GM19238 (cell line): Measurements from ENCODE around the gene SMIM8.
"Not testable (repeated sequence)": the region's sequence is repeated elsewhere in the genome, so short reads cannot be mapped to it uniquely, and the experiment has no call there.

Source experiments
- DNase-seq: peaks from one replicate; pipeline ENCODE4 v3.0.0; 2011; ENCODE audit warnings: low spot score; ENCODE audit not compliant: insufficient read length

The SMIM8 gene, protein sequence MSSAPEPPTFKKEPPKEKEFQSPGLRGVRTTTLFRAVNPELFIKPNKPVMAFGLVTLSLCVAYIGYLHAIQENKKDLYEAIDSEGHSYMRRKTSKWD

GRCh38 chr6:87322304-87323212 is at the start of gene SMIM8:
Gene SMIM8, plus strand, starts transcription at chr6:87322588. Its CDS starts 14,444 bp downstream, at chr6:87337032.
- peak; percentile 87 for DNase-seq

DNA sequence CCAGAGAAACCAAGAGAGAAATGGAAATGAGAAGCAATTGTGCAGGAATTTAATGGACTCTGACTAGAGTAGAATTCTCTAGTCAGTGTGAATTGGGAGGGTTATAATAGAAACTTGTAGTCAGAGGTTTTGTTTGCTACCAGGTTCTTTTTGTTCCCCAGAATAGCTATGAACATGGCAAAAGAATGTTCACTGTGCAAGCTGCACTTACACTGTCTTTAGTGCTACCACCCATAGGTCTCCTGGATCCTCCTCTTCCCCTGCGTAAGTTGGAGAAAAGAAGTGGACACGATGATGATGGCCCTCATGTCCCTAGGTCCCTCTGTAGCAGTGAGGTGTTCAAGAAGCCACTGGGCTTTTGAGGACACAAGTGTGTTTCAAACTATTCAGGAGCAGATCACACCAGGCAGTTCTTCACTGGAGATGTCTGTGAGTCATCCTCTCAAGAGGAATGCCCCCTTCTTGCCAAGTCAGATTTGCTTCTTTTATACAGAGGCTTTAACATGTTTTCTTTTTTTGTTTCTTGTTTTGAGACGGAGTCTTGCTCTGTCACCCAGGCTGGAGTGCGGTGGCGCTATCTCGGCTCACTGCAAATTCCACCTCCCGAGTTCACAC is 47.6 kb upstream of the SMIM8 start:
- no peak for DNase-seq

DNA sequence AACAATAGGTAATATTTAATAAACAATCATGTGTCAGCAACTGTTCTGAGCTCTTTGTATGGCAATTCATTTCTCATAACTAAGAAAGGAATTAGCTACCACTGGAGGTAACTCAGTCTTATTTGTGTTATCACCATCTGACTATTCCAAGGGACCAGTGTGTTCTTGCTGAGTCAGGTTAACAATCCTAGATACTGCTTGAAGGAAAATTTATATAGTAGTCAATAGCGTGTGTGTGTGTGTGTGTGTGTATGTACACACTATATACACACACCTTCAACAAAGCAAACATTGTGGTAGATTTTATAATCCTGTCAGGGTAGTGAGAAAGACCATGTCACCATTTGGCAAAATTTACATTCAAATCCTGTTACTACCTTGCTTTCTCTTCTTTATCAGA is 45.8 kb upstream of the SMIM8 start:
- DNase-seq, result no peak

GRCh38 chr6:87277123-87277522 is 45.3 kb upstream of the SMIM8 start:
- DNase-seq, result no peak

DNA sequence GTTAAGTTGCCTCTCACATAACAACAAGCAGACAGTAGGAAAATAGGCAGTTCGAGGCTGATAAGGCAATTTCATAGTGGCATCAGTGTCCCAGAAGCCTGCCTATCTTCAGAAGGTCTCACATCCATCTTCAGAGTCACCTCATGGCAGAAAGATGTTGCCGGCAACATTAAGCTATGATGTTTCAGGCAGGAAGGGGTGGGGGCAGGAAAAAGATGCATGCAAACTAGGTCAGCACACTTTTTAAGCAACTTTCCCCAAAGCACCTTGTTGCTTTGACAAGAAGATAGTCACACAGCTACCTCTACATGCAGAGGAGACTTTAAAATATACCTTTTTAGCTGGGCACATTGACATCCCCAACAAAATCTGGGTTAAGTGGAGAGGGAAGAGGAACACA is 43.2 kb upstream of the SMIM8 start:
- DNase-seq, result no peak

DNA sequence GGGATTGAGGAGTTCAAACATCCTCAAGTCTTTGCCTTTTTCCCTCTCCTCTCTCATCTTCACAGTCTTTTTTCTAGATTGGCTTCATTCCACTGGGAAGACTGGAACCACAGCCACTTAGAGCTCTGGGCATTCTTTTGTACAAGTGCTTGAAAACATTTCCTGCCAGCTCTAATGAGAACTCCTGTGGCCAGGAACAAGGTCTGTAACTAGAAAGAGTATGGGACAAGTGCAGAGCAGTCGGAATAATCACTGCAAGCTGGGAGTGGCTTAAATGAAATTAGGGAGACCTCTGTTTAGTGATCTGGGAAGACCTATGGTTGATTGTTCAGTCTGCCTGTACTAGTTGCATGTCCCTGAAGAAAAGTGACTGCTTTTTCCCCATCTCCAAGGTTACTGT is 41.0 kb upstream of the SMIM8 start:
- DNase-seq, result no peak

DNA sequence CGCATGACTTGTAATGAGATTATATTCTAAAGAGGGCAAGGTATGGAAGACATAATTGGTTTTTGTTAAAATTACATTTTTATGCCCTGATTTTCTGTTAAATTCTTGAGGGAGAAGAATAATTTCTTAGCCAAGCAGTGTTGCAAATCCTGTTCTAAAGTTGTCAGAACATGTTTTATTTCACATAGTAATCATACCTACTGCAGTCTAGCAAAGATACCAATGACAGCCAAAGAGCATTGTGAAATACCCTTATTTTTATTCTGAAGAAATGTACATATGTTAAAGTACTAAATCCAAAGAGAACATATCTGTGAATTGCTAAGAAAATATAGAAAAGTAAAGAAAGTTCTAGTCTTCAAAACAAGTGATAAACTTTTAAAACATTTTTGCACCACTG is 39.6 kb upstream of the SMIM8 start:
- DNase-seq, result no peak

DNA sequence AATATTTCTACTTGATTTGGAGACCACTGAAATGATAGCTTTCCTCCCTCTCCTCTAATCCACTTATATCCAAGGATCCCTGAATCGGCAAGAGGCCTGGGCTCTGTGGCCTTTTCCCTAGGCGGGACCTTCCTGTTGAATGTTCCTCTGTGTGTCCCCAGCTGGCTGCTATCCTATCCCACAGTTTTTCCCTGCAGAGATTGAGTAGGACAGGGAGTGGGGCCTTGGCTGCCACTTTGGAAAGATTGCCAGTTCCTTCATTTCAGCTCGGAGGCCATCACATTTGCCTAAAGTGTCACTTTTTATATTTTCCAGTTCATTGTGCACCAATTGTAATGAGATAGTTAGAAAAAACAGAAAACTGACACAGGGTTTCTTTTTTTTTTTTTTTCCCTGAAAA is 38.9 kb upstream of the SMIM8 start:
- DNase-seq, result no peak

- no peak for DNase-seq
These were observed 35.1 kb upstream of the SMIM8 start for GRCh38 chr6:87287251-87287650.

DNA sequence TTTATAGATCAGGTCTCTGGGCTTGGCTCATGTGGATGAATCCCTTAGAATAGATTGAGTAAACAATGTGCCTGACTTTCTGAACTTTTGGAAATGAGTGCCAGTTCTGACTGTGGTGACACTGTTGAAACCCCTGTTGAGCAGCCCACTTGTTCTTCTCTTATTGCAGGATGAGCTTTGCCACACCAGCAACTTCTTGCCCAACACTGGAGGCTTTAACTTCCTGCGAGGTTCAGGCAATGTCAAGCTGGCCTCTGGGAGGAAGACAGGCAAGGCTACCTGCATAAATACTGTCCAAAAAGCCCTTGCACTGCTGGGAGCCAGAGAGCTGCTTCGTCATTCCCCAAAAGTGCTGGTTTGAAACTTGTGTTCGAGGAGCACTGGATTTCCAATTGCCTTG is 32.8 kb upstream of the SMIM8 start:
- DNase-seq, result no peak

- DNase-seq, result no peak
These were observed 30.5 kb upstream of the SMIM8 start for GRCh38 chr6:87291883-87292282.

DNA sequence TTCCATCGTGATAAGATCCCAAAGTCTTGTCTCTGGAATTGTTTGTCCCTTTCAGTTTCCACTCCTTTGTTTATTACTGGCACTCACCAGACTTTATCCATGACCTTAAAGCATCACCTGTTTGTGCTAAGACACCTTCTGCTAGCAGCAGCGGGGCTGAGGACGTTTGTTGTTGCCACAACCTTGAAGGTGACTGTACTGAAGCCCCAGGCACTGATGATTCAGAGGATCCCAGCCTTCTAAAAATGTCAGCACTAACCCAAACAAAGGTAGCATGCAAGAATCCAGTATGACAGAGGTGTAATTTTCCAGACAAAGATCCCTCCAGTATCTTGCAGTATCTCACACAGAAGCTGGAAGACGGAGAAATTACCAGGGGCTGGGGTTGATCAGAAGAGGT is 28.9 kb upstream of the SMIM8 start:
- no peak for DNase-seq

DNA sequence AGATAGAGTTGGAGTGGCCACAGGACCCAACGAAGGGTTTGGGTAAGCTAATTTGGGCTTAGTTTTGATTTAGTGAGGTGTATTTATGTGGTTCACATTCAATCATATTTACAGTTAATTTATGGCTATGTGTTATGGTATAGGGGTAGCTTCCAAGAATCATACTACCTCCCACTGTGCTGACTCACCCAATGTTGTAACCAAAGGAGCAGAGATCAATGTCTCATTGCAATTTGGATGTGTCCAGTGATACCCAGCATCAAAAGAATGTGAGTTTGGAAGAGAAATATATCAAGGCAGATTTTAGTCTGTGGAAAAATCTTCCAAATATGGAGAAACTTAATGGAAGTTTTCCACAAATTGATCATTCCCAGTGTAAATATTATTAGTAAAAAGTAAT is 25.3 kb upstream of the SMIM8 start:
- DNase-seq, result no peak

DNA sequence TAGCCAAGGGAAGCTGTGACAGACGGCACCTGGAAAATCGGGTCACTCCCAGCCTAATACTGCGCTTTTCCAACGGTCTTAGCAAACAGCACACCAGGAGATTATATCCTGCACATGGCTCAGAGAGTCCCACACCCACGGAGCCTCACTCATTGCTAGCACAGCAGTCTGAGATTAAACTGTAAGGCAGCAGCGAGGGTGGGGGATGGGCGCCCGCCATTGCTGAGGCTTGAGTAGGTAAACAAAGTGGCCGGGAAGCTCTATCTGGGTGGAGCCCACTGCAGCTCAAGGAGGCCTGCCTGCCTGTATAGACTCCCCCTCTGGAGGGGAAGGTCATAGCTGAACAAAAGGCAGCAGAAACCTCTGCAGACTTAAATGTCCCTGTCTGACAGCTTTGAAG is 21.1 kb upstream of the SMIM8 start:
- DNase-seq, result not testable (repeated sequence)

- DNase-seq, result no peak
These were observed 13.4 kb upstream of the SMIM8 start for GRCh38 chr6:87308970-87309369.

DNA sequence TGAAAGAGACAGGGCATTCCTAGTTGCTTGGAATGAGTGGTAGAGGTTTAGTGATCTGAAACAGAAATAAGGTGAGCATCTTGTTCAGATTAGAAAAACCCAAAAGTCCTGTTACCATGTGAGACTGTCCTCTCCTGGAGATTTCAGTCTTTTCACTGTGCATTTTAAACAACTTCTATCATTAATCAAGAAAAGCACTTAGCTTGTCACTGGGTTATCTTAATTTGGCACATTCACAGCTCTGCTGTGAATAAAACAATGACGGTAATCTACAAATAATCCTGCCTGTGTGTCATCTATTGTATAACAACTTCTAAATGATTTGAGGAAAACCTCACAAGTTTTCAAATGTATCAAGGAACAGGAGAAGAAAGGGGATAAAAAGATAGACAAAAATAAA is 9.5 kb upstream of the SMIM8 start:
- DNase-seq, result no peak

DNA sequence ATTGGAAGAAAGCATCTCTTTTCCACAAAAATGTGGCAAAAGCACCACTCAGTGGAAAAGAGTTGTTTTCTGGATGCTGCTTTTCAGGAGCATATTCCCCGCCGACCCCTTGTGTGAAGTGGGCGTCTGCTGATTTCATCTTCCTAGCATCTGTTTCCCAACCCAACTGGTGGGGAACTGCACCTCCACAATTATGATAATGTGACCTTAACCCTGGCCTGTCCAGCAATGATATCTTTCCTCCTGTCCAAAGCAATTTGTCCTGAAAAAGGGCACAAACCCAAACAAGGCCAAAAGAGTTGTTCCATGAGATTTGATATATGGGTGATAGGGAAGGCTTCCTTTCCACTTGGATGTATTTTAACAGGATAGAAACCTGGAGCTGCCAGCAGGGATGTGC is 7.3 kb upstream of the SMIM8 start:
- DNase-seq, result no peak

GRCh38 chr6:87319271-87319987 is 3.0 kb upstream of the SMIM8 start:
- DNase-seq, result no peak

DNA sequence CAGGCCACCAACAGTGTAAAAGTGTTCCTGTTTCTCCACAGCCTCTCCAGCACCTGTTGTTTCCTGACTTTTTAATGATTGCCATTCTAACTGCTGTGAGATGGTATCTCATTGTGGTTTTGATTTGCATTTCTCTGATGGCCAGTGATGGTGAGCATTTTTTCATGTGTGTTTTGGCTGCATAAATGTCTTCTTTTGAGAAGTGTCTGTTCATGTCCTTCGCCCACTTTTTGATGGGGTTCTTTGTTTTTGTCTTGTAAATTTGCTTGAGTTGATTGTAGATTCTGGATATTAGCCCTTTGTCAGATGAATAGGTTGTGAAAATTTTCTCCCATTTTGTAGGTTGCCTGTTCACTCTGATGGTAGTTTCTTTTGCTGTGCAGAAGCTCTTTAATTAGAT is 1.5 kb downstream of the SMIM8 start:
- DNase-seq, result not testable (repeated sequence)

DNA sequence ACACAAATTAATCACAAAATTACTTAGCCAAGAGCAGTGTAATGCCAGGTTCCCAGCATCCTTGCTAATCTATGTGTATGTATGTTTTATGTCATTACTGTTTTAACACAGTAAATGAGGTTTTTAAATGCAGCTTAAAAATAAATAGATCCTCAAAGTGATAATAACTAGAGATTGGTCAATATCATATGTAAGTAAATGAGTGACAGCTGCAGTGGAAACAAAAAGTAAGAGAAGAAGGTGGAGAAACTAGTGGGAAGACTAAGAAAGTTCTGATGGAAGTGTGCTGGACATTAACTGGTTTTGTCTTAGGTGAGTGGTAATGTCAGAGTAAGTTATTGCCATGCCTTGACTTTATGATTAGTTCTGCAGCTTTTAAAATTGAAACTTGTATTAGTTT is 8.6 kb downstream of the SMIM8 start:
- no peak for DNase-seq

- no peak for DNase-seq
These were observed 10.6 kb downstream of the SMIM8 start for GRCh38 chr6:87333033-87333432.

DNA sequence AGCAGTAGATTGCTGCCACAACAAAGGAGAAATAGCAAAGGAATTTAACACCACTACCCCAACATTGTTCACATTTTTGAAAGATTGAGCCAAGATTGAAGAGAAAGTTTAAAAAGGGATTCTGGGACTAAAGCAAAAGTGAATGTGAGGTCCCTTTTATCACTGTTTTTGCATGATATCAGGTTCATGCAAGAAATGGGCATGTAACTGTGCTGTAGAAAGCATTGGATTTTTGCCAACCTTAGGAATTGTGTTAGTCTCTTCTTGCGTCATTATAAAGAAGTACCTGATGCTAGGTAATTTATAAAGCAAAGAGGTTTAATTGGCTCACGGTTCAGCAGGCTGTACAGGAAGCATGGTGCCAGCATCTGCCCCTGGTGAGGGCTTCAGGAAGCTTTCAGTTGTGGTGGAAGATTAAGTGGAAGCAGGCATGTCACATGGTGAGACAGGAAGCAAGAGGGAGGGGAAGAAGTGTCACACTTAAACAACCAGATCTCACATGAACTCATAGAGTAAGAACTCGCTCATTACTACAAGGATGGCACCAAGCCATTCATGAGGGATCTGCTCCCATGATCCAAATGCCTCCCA is 11.3 kb downstream of the SMIM8 start:
- DNase-seq, result no peak
